HG02884 (cell line): Measurements from ENCODE around the gene ETNK2.
"Not testable (repeated sequence)": the region's sequence is repeated elsewhere in the genome, so short reads cannot be mapped to it uniquely, and the experiment has no call there.

Experiments used
- ATAC-seq: cut with Tn5 transposase; IDR thresholded peaks from one replicate; pipeline ENCODE4 v1.9.1; 2021; ENCODE audit warnings: mild to moderate bottlenecking, moderate library complexity; ENCODE audit not compliant: unreplicated experiment

ETNK2 gene

GRCh38 chr1:204102739-204103430 is 49.0 kb downstream of the ETNK2 start:
- no peak for ATAC-seq

GRCh38 chr1:204102029-204102611 is 49.7 kb downstream of the ETNK2 start:
- ATAC-seq, result no peak

GRCh38 chr1:204099754-204100153 is 52.1 kb downstream of the ETNK2 start:
- ATAC-seq, result not testable (repeated sequence)

- no peak for ATAC-seq
These were observed 53.2 kb downstream of the ETNK2 start for GRCh38 chr1:204098683-204099082.

GRCh38 chr1:204096931-204097330 is 54.9 kb downstream of the ETNK2 start:
- ATAC-seq, result no peak

GRCh38 chr1:204094856-204095634 is 56.8 kb downstream of the ETNK2 start:
- no peak for ATAC-seq

GRCh38 chr1:204094313-204094729 is 57.5 kb downstream of the ETNK2 start:
- ATAC-seq, result no peak

- ATAC-seq, result no peak
These were observed 58.1 kb downstream of the ETNK2 start for GRCh38 chr1:204093781-204094180.

- ATAC-seq, result no peak
These were observed 58.5 kb downstream of the ETNK2 start for GRCh38 chr1:204093421-204093717.

GRCh38 chr1:204092632-204093420 is 59.0 kb downstream of the ETNK2 start:
- ATAC-seq, result no peak

GRCh38 chr1:204091787-204092312 is 60.0 kb downstream of the ETNK2 start:
- no peak for ATAC-seq

GRCh38 chr1:204091066-204091465 is 60.8 kb downstream of the ETNK2 start:
- no peak for ATAC-seq

GRCh38 chr1:204090132-204090531 is 61.7 kb downstream of the ETNK2 start:
- ATAC-seq, result not testable (repeated sequence)

- no peak for ATAC-seq
These were observed 62.6 kb downstream of the ETNK2 start for GRCh38 chr1:204089044-204089751.

GRCh38 chr1:204088596-204088995 is 63.2 kb downstream of the ETNK2 start:
- no peak for ATAC-seq

- no peak for ATAC-seq
These were observed 63.8 kb downstream of the ETNK2 start for GRCh38 chr1:204087893-204088528.

GRCh38 chr1:204087181-204087892 is 64.5 kb downstream of the ETNK2 start:
- ATAC-seq, result no peak

- ATAC-seq, result no peak
These were observed 66.0 kb downstream of the ETNK2 start for GRCh38 chr1:204085876-204086275.

- no peak for ATAC-seq
These were observed 67.5 kb downstream of the ETNK2 start for GRCh38 chr1:204084247-204084772.
